Measurements from ENCODE around the gene APOBEC3H.

APOBEC3H gene

DNA sequence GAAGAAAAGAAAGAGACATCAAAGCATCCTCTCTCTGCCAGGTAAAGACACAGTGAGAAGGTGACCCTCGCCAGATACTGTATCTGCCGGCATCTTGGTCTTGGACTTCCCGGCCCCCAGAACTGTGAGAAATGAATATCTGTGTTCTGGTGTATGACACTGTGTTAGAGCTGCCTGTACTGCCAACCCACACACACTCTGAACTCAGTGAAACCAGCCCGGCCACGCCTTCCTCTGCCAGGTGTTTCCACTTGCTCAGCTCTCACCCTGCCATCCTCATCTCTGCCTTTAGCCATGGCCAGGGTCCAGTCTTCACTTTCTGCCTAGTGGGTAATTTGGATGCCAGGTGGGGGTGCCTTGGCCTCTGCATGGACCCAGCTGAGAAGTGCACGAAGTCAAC is 31.5 kb downstream of the APOBEC3H start:
- no peak for TF ChIP-seq CTCF (IDR thresholded peaks at IDR 0.05; ENCODE audit: extremely low read depth, insufficient read depth, missing control alignments)
- in situ Hi-C loops (cut with MboI; ENCODE audit: low pct_unique_long_range_greater_than_20kb, low sequenced_read_pairs, unreplicated experiment) = loop anchor here (10.0 kb wide), 1 partner anchor 124 kb away; no protein-coding TSS in a partner anchor

DNA sequence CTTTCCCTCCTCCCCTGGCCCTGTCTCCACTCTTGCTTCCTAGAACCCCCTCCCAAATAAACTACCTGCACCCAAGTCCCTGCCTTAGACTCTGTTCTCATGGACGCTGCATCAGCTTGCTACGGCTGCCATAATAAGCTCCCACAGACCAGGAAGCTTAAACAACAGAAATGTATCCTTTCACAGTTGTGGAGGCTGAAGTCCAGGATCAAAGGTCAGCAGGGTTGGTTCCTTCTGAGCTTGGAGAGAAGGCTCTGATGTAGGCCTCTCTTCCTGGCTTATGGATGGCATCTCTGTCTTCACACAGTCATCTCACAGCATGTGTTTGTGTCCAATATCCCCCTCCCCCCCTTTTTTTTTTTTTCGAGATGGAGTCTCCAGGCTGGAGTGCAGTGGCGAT is 32.0 kb downstream of the APOBEC3H start:
- TF ChIP-seq CTCF (IDR thresholded peaks at IDR 0.05; ENCODE audit: extremely low read depth, insufficient read depth, missing control alignments) = no peak
- in situ Hi-C loops (cut with MboI; ENCODE audit: low pct_unique_long_range_greater_than_20kb, low sequenced_read_pairs, unreplicated experiment) = loop anchor here (10.0 kb wide), 1 partner anchor 124 kb away; no protein-coding TSS in a partner anchor
- no peak for DNase-seq (ENCODE audit: low spot score)

More for the DNA sequence above, 31.5 kb downstream of the APOBEC3H start:
- DNase-seq (ENCODE audit: low spot score) = peak; percentile 10

GRCh38 chr22:39129746-39130145 is 32.7 kb downstream of the APOBEC3H start:
- DNase-seq (ENCODE audit: low spot score) = no peak
- in situ Hi-C loops (cut with MboI; ENCODE audit: low pct_unique_long_range_greater_than_20kb, low sequenced_read_pairs, unreplicated experiment) = loop anchor here (10.0 kb wide), 1 partner anchor 125 kb away; no protein-coding TSS in a partner anchor
- TF ChIP-seq CTCF (IDR thresholded peaks at IDR 0.05; ENCODE audit: extremely low read depth, insufficient read depth, missing control alignments) = no peak

DNA sequence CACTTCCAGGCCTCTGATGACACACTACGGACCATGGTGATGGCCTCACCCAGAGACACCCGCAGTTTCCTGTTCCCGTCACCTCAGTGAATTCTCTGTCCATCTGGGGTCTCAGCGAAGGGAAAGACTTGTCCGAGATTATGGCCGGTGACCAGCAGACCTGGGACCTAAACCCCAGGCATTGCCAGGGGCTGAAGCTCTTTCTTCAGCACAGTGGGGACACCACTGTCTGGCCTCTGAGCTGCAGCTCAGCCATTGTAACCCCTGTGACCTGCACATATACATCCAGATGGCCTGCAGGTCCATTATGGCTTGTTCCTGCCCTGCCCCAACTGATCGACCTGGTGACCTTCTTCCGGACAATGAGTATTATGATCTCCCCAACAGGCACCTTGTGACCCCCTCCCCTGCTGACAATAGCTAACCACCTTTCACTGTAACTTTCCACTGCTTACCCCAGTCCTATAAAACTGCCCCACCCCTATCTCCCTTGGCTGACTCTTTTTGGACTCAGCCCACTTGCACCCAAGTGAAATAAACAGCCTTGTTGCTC is 33.2 kb downstream of the APOBEC3H start:
- no peak for DNase-seq (ENCODE audit: low spot score)
- in situ Hi-C loops (cut with MboI; ENCODE audit: low pct_unique_long_range_greater_than_20kb, low sequenced_read_pairs, unreplicated experiment) = no loop called here

DNA sequence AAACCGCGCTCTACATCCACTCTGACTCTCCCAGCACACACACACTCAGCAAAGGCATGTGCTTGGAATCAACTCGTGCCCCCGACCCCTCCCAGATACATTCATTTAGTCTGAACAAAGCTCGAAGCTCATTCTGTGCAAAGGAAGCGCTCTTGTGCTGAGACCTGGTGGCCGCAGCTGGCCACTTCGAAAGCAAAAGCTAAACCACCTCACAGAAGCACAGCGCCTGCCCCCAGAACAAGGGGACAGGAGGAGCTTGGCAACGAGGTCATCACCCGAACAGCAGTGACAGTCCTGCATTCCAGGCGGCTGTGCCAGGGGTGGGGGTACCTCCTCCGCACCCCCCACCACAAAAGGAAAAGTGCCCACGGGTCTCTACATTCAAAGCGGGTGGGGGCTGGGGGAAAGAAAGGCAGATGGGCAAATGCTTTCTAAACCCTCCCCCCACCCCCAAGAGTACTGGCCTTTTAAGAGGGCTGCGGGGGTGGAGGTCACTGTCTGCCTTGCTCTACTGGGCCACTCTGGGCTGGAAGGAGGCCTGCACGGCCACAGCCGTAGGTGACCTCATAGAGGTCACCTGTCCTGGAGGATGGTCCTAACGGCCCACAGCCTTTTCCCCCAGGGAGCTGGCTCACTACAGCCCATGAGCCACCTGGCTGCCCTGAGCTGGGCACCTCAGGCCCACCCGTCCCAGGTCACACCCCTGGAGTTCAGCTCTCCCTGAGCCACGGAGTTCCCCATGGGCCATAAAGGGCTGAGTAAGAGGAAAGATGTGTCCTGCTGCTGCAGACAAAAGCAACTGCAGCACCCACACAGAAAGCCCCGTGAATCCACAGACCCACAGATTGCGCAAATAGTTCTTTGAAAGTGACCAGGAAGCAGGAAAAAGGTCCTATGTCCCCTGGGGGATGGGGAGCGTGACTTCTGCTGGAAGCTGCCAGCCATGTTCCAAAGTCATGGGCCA is 34.1 kb downstream of the APOBEC3H start:
- TF ChIP-seq CTCF (IDR thresholded peaks at IDR 0.05; ENCODE audit: extremely low read depth, insufficient read depth, missing control alignments) = no peak
- in situ Hi-C loops (cut with MboI; ENCODE audit: low pct_unique_long_range_greater_than_20kb, low sequenced_read_pairs, unreplicated experiment) = no loop called here
- no peak for DNase-seq (ENCODE audit: low spot score)

More for the DNA sequence above, 33.2 kb downstream of the APOBEC3H start:
- no peak for TF ChIP-seq CTCF (IDR thresholded peaks at IDR 0.05; ENCODE audit: extremely low read depth, insufficient read depth, missing control alignments)

DNA sequence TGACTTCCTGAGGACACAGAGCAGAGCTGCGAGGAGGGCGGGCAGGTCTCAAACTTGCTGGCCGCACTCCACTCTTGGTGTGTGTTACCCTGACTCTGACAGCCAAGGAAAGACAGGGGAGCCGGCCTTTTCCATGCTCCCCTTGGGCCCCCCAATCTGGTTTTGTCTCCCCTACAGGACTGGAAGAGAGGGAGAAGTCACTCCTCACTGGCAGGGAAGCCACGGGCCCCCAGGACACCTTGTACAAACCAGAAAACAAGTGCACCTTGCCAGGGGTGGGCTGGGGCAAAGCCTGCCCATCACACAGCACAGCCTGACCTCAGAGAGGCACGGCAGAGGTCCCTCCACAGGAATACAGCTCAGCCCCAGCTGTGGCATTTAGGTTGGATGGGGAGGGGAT is 35.2 kb downstream of the APOBEC3H start:
- in situ Hi-C loops (cut with MboI; ENCODE audit: low pct_unique_long_range_greater_than_20kb, low sequenced_read_pairs, unreplicated experiment) = no loop called here
- DNase-seq (ENCODE audit: low spot score) = no peak
- no peak for TF ChIP-seq CTCF (IDR thresholded peaks at IDR 0.05; ENCODE audit: extremely low read depth, insufficient read depth, missing control alignments)

Data from GM13977 (cell line).